HG03571 (cell line): ENCODE data around the gene GALR2.

ENCODE experiments used
- ATAC-seq: cut with Tn5 transposase; IDR thresholded peaks from one replicate; pipeline ENCODE4 v1.9.1; 2021; ENCODE audit not compliant: unreplicated experiment

The GALR2 gene

GRCh38 chr17:76124582-76125390 is 50.2 kb downstream of the GALR2 start:
- no peak for ATAC-seq

GRCh38 chr17:76125391-76125675 is 50.8 kb downstream of the GALR2 start:
- ATAC-seq, result no peak

- no peak for ATAC-seq
Measured at GRCh38 chr17:76125922-76126321, 51.3 kb downstream of the GALR2 start.
